Gastrocnemius medialis (tissue), 4 donors: ENCODE results near the gene TXLNB.

Source experiments
- CTCF ChIP-seq, 5 experiments: fragments of 450-650 bp in 3 of 5; fragments of 200-600 bp in 2 of 5; sonication (generic) in 2 of 5; IDR thresholded peaks in 4 of 5; conservative IDR thresholded peaks in 1 of 5; 1 replicate in 4 of 5; 2 replicates in 1 of 5; pipeline ENCODE4 v1.5.1; 2016 to 2019; ENCODE audit warnings: antibody characterized with exemption in 5 of 5, mild to moderate bottlenecking in 3 of 5, moderate library complexity in 3 of 5
- POLR2A ChIP-seq, 2 donors: fragments of 450-650 bp; IDR thresholded peaks; one replicate each; pipeline ENCODE4 v1.6.1; 2017; ENCODE audit warnings: antibody characterized with exemption in 2 of 2, mild to moderate bottlenecking in 2 of 2, moderate library complexity in 2 of 2

- TF ChIP-seq CTCF (IDR thresholded peaks at IDR 0.05 in 4 of 5, conservative IDR thresholded peaks at IDR 0.05 in 1 of 5), result no peak
- TF ChIP-seq POLR2A (IDR thresholded peaks at IDR 0.05), result no peak
These were observed 46.0 kb upstream of the TXLNB start for GRCh38 chr6:139337830-139338229.
